HuH-7.5 (cell line): Measurements from ENCODE around the gene SRR.
"Not testable (repeated sequence)": the region's sequence is repeated elsewhere in the genome, so short reads cannot be mapped to it uniquely, and the experiment has no call there.

Experiments used
- DNase-seq: peaks from one replicate; pipeline ENCODE4 v3.0.0; 2011; ENCODE audit warnings: low spot score

SRR gene

GRCh38 chr17:2303204-2304188 lies at the start of gene SRR, which contains the start of gene SMG6:
TSS of gene SRR (plus strand) at chr17:2303950. CDS start at chr17:2315561, 11,611 bp downstream.
TSS of gene SMG6 (minus strand) at chr17:2303785. CDS start at chr17:2303720, 65 bp downstream.
- DNase-seq = peak; percentile 89

GRCh38 chr17:2258830-2259229 lies 44.9 kb upstream of the SRR start:
- DNase-seq = not testable (repeated sequence)

- DNase-seq = no peak
These were observed 43.8 kb upstream of the SRR start for GRCh38 chr17:2259769-2260536.

- no peak for DNase-seq
These were observed 41.6 kb upstream of the SRR start for GRCh38 chr17:2262135-2262587.

- DNase-seq = no peak
These were observed 40.3 kb upstream of the SRR start for GRCh38 chr17:2263183-2264066.

GRCh38 chr17:2264067-2264860 lies 39.5 kb upstream of the SRR start:
- DNase-seq = no peak

- not testable (repeated sequence) for DNase-seq
These were observed 38.6 kb upstream of the SRR start for GRCh38 chr17:2265166-2265565.

- DNase-seq = no peak
These were observed 37.5 kb upstream of the SRR start for GRCh38 chr17:2266045-2266864.

GRCh38 chr17:2266865-2267228 lies 36.9 kb upstream of the SRR start:
- DNase-seq = no peak

GRCh38 chr17:2267354-2267753 lies 36.4 kb upstream of the SRR start:
- DNase-seq = no peak

- DNase-seq = no peak
These were observed 31.6 kb upstream of the SRR start for GRCh38 chr17:2271985-2272702.

- DNase-seq = no peak
These were observed 29.3 kb upstream of the SRR start for GRCh38 chr17:2274414-2274813.

GRCh38 chr17:2275722-2276121 lies 28.0 kb upstream of the SRR start:
- DNase-seq = no peak

GRCh38 chr17:2277429-2278170 lies 26.1 kb upstream of the SRR start:
- DNase-seq = no peak

- no peak for DNase-seq
These were observed 24.0 kb upstream of the SRR start for GRCh38 chr17:2279707-2280106.

GRCh38 chr17:2282297-2282873 lies 21.4 kb upstream of the SRR start:
- peak; percentile 13 for DNase-seq

GRCh38 chr17:2283302-2283701 lies 20.4 kb upstream of the SRR start:
- no peak for DNase-seq

- DNase-seq = no peak
These were observed 13.8 kb upstream of the SRR start for GRCh38 chr17:2289878-2290478.
